Measurements from ENCODE around the gene ADAMTS14.
"Not testable (repeated sequence)": the region's sequence is repeated elsewhere in the genome, so short reads cannot be mapped to it uniquely, and the experiment has no call there.

Gene ADAMTS14

DNA sequence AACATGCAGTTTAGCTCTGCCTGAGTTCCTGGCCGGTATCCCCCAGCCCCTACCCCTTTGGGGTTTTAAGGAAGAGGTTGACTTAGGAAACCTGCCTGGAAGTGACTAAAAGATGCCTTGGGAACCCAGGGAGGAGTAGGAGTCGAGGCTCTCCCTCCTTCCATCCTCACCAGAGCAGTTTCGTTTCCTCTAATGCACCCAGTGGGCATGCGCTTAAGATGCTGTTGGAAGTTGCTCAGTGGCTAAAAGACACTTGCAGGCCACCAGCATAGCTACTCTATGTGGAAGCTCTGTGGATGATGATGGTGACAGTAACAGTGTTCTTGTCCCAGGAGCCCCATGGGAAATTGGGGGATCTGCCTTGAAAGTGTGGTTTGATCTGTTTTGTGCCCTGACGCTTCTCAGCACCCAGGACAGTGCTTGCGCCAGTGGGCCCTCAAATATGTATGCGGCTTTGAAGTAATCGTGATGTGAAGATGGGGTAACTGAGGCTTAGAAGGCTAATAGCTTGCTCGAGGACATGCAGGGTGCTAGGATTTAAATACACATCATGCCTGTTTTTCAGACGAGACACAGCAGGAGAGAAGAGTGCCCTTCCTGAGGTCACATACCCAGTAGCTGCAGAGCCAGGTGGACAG lies 80.8 kb downstream of the ADAMTS14 start:
- DNase-seq, result no peak

DNA sequence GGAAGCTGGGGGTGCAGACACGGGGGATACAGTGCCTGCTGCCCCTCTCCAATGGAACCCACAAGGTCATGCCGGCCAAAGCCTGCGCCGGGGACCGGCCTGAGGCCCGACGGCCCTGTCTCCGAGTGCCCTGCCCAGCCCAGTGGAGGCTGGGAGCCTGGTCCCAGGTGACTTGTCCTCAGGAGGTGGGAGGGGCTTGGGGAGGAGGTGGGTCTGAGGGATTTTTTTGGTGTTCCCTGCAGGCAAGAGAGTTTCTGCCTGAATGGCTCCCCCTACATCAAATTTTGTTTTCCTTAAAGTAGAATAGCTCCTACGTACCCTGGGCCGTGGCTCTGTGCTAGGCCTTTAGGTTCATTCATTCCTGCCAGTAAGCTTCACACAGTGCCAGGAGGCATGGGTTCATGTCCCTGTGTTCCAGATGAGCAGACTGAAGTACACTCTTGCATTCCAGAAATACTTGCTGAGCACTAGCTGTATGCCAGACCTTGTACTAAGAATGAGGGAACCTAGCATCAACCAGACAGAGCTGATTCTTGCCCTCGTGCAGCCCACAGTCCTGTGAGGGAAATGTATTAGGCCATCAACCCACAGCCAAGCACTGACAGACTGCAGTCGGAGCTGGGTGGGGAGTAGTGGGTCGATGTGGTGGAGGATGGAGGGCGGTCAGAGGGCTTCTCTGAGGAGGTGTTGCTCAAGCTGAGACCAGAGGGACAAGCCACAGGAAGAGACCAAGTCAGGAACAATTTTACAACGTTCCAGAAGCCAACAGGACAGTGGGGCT lies 81.7 kb downstream of the ADAMTS14 start:
- no peak for DNase-seq

DNA sequence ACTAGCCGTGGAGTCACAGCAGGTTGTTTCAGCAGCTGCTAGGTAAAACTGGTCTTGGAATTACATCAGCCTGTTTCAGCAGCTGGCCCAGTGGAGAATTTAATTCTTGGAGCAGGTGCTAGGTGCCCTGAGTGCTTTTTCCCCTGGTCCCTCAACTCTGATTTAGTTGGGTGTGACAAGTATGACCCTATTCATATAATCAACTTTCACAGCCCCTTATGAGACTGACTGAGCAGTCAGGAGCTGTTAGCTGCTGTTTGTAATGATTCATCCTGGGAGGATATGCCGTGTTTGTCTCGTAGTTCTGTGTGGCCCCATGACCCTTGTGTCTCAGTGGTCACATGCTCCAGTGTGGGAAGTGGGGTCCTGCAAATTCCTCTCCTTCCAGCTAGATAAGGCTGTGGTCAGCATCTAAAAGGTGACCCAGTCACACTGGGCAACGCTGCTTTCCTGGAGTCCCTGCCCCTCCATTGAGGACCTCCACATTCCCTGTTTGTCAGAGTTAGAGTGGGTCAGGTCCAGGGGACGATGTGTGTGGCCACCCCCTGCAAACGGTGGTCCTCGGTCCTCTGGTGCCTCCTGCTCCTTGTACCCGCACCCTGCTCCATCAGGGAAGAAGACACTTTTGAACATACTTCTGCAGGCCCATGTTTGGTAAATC lies 84.5 kb downstream of the ADAMTS14 start:
- no peak for DNase-seq

DNA sequence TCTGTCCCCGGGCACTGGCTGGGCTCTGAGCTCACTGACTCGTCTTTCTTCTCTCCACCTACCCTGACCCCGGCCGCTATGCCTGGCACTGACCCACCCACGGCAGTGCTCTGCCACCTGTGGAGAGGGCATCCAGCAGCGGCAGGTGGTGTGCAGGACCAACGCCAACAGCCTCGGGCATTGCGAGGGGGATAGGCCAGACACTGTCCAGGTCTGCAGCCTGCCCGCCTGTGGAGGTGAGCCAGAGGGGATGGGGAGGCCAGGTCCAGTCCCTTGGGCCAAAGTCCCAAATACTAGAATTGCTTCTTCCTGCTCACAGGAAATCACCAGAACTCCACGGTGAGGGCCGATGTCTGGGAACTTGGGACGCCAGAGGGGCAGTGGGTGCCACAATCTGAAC lies 85.5 kb downstream of the ADAMTS14 start:
- DNase-seq, result no peak

DNA sequence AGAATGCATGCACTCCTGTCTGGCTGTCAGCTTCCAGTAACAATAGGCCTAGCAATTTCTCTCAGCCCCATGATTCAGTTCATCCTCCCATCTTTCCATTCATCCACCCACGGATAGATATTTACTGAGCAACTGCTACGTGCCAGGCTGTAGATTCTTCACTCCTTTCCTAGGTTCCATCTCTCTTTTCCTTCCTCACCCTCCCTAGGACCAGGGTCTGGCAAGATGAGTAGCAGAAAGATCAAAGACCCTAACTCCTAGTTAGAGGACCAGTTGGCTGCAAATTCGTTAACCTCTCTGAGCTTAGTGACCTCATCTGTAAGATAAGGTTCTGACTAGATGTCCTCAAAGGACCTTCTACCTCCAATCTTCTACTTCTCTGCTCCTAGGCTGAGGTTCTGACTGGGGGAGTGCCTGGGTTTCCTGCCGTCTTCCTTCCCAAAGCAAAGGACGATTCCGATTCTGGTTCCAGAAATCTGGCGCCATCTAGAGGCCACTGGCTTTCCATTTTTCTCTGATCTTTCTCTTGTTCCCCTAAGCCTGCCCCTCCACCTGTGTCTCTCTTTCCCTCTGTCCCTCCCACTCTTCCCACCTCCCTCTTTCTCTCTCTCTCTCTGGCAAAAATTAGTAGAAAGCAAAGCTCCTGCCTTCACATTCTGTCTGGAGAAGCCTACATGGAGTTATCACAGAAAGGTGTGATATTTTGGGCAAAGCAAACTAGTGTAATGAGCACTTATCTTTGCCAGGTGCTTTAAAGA lies 86.6 kb downstream of the ADAMTS14 start:
- peak; percentile 54 for DNase-seq

DNA sequence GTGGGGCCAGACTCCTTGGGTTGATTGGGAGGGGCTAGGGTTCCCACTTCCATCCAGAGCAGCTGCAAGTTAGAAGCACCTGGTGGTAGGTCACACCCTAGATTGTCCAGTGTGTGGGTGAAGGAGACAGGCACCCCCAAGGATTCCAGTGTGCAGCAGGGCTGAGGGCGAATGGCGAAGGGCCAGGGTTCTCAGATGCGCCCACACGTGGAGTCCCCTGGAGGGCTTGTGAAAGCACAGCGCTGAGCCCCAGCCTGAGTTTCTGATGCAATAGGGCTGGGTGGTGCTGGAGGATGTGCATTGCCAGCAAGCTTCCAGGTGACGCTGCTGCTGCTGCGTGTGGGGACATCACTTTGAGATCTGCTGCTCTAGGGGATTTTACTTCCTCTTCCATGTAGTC lies 87.5 kb downstream of the ADAMTS14 start:
- no peak for DNase-seq

DNA sequence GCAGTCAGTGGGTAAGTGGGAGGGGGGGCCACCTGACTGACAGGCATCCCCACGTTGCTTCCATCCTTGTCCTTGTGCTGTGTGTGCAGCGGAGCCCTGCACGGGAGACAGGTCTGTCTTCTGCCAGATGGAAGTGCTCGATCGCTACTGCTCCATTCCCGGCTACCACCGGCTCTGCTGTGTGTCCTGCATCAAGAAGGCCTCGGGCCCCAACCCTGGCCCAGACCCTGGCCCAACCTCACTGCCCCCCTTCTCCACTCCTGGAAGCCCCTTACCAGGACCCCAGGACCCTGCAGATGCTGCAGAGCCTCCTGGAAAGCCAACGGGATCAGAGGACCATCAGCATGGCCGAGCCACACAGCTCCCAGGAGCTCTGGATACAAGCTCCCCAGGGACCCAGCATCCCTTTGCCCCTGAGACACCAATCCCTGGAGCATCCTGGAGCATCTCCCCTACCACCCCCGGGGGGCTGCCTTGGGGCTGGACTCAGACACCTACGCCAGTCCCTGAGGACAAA lies 88.0 kb downstream of the ADAMTS14 start:
- DNase-seq, result no peak

DNA sequence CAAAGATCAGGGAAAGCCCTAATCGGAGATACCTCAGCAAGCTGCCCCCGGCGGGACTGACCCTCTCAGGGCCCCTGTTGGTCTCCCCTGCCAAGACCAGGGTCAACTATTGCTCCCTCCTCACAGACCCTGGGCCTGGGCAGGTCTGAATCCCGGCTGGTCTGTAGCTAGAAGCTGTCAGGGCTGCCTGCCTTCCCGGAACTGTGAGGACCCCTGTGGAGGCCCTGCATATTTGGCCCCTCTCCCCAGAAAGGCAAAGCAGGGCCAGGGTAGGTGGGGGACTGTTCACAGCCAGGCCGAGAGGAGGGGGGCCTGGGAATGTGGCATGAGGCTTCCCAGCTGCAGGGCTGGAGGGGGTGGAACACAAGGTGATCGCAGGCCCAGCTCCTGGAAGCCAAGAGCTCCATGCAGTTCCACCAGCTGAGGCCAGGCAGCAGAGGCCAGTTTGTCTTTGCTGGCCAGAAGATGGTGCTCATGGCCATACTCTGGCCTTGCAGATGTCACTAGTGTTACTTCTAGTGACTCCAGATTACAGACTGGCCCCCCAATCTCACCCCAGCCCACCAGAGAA lies 88.8 kb downstream of the ADAMTS14 start:
- no peak for DNase-seq

DNA sequence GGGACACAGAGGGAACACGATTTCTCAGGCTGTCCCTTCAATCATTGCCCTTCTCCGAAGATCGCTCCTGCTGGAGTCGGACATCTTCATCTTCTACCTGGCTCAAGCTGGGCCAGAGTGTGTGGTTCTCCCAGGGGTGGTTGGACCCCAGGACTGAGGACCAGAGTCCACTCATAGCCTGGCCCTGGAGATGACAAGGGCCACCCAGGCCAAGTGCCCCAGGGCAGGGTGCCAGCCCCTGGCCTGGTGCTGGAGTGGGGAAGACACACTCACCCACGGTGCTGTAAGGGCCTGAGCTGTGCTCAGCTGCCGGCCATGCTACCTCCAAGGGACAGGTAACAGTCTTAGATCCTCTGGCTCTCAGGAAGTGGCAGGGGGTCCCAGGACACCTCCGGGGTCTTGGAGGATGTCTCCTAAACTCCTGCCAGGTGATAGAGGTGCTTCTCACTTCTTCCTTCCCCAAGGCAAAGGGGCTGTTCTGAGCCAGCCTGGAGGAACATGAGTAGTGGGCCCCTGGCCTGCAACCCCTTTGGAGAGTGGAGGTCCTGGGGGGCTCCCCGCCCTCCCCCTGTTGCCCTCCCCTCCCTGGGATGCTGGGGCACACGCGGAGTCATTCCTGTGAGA lies 89.5 kb downstream of the ADAMTS14 start:
- no peak for DNase-seq

DNA sequence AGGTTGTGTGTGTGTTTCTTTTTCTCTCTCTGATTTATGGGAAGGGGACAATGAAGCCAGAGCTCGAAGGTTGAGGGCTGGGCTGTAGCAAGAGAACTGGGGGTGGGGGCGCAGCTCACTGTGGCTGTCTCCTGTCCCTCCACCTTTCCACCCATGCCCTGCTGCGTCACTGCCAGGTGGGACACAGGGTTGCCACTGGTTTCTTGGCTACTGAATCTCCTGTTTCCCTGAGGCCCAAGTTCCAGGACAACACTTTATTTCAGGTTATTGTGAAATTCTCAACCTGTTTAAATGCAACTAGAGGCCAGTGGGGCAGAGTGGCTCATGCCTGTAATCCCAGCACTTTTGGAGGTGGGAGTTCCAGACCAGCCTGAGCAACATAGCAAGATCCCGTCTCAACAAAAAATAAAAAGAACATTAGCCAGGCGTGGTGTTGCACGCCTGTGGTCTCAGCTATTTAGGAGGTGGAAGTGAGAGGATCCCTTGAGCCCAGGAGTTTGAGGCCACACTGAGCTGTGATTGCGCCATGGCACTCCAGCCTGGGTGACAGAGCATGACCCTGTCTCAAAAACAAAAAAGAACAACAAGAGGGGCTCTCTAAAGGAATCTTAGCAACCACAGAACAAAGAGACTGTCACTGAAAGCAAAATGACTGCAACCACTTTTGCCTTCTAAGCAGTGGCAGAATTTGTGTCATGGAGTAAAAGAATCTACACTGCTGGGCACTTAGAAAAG lies 90.3 kb downstream of the ADAMTS14 start:
- DNase-seq, result no peak

DNA sequence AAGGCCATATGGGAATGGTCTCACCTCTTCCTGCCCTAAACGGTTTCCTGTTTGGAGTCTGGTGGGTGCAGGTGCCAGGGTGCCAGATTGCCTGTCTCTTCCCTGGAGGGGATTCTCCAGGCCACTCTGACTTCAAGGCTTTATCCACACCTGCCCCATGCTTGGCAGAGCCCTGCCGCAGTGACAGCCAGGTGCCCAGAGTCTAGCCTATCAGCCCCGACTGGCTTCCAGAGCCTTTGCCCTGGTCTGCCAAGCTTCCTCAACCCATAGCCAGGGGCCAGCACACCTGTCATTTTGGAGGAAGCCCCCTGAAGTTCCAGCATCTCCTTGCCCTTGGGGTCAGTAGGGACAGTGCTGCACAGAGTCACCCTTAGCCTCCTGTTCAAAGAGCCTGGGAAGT lies 91.3 kb downstream of the ADAMTS14 start:
- DNase-seq, result no peak

DNA sequence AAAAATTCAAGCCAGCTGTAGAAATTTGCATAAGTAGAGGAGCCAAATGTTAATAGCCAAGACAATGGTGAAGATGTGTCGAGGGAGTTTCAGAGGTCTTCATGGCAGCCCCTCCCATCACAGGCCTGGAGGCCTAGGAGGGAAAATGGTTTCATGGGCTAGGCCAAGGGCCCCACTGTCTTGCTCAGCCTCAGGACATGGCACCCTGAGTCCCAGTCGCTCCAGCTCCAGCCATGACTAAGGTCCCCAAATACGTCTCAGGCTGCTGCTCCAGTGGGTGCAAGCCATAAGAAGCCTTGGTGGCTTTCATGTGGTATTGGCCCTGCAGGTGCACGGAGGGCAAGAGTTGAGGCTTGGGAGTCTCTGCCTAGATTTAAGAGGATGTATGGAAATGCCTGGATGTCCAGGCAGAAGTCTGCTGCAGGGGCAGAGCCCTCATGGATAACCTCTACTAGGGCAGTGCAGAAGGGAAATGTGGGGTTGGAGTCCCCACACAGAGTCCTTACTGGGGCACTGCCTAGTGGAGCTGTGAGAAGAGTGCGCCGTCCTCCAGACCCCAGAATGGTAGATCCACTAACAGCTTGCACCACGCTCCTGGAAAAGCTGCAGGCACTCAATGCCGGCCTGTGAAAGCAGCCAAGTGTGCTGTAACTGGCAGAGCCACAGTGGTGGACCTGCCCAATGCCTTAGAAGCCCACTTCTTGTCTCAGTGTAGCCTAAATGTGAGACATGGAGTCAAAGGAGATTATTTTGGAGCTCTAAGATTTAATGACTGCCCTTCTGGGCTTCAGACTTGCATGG lies 93.7 kb downstream of the ADAMTS14 start:
- DNase-seq, result no peak

DNA sequence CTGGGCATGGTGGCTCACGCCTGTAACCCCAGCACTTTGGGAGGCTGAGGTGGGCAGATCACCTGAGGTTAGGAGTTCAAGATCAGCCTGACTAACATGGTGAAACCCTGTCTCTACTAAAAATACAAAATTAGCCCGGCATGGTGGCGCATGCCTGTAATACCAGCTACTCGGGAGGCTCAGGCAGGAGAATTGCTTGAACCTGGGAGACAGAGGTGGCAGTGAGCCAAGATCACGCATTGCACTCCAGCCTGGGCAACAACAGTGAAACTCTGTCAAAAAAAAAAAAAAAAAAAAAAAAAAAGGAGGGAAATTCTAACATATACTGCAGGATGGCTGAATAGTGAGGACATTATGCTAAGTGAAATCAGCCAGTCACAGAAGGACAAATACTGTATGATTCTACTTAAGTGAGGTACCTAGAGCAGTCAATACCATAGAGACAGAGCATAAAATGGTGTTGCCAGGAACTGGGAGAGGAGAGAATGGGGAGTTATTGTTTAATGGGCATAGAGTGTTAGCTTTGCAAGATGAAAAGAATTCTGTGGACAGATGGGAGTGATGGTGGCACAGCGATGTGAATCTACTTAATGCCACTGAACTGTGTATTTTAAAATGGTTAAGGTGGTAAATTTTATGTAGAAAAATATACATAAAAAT lies 95.8 kb downstream of the ADAMTS14 start:
- not testable (repeated sequence) for DNase-seq

DNA sequence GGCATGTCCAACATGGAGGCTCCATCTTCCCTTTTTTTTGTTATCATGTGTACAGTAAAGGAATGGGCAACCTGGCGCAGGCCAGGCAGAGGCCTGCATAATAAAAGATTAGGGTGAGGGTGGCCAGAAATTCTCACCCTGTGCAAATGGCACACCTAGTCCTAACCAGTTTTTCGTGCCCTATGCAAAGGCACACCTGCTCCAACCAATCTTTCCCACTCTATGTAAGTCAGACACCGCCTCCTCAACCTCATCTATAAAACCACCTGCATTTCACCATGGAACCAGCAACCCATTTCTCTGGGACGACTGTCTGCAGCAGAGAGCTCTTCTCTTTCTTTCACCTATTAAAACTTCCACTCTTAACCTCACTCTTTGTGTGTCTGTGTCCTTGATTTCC lies 96.8 kb downstream of the ADAMTS14 start:
- DNase-seq, result no peak

DNA sequence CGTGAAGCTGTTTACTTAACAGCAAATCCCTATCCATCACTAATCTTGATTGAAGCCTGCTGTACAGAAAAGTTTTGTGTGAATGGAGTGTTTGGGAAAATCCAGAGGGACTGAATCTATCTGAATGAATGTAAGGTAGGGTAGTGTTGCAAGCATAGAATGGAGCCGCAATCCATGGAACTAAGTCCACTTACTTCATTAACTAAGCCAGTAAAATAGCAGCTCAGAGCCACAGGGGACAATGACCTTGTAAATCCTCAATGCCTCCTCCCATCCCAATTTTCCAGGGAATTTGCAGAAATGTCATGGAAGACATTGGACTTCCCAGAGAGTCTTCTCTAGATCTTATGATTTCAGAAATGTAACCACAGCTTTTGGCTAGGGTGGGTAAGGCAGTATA lies 97.7 kb downstream of the ADAMTS14 start:
- no peak for DNase-seq

DNA sequence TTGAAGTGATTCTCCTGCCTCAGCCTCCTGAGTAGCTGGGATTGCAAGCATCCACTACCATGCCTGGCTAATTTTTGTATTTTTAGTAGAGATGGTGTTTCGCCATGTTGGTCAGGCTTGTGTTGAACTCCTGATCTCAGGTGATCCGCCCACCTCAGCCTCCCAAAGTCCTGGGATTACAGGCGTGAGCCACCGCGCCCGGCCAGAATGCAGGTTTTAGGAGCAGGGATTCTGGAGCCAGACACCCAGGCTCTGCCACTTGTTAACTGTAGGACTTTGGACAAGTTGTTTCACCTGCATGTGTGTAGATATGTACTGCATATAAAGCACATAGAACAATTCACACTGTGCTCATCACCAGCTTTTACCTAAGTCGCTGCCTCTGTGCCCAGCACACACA lies 98.2 kb downstream of the ADAMTS14 start:
- not testable (repeated sequence) for DNase-seq

DNA sequence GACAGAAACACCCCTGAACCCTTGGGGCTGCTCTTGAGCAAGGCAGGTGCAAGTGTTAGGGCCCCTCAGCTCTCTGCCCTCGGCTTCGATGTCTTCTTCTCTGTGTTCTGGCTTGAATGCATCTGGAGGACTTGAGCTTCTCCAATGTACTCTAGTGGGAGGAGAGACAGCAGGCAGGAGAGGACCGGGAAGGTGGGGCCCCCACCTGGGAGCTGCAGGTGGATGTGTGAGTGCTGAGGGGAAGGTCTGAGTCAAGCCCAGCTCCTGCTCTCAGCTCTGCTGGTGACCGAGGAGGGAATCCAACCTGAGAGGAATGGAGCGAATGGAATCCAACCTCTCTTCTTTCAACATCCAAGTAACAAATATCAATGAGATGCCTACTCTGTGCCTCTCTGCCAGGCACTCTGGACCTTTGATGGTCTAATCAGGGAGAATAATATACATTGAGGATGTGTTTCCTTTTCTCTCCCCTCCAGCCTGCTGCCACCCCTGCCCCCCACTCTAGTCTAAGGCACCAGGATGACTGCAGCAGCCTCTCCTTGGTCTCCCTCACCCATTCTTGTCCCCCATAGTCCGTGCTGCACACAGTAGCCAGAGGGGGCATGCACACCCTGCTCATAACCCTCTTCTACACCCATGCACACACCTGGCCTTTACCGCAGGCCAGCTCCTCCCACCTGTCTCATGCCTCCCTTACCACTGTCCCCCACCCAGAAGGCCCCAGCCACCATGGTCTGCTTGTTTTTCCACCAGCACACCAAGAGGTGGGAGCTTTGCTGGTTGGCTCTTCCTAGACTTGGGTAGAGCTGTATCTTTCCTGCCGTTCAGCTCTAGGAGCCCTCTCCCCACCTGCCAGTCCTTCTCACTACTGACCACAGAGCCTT lies 99.2 kb downstream of the ADAMTS14 start:
- DNase-seq, result no peak

DNA sequence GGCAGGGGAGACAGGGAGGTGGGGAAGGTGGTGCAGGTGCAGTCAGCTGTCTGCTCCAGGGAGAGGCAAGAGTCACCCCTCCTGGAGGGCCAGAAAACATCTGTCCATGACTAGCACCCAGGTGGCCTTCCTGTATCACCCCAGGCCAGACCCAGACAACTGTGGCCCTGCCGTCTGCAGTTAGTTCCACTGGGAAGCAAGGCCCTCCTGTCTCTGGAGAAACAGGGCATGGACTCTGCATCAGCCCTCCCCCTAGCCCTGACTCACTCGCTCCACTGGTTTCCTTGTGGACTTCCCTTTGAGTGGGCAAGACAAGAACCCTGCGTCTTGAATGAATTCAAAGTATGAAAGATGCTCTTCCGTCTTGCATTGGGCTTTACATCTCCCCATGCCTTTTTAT lies 100.3 kb downstream of the ADAMTS14 start:
- DNase-seq, result no peak

DNA sequence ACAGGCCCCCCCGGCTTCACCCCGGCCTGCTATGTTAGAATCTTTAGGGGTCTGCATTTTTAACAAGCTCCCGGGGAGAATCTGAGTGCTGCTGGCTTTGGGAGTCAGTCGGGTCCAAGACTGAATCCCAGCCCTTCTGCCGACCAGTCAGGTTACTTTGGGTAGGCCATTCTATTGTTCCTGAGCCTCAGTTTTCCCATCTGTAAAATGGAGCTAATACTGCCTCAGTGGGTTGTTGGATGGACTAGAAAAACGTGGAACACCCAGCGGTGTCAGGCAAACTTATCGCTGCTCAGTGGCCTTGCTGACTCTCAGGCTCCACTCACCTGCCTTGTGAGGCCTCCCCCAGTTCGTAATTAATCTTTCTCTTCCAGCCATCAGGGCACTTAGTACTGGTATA lies 101.2 kb downstream of the ADAMTS14 start:
- DNase-seq, result no peak
